Suprapubic skin (tissue), 4 donors: ENCODE data around the gene PPARGC1A. TPM values are rescaled to one million over a fixed set of nuclear protein-coding genes. Genes with fewer than 3 reads are reported as not detected.

Source experiments
- DNase-seq, 2 donors: peaks; one replicate each; pipeline ENCODE4 v3.0.0-alpha.2; 2019; ENCODE audit warnings: low spot score in 2 of 2
- H3K27ac ChIP-seq: fragments of 200-600 bp; sonication (generic); one replicate; pipeline ENCODE4 v1.5.1; 2019
- H3K27me3 ChIP-seq: fragments of 200-600 bp; sonication (generic); one replicate; pipeline ENCODE4 v1.5.1; 2019
- H3K36me3 ChIP-seq: fragments of 200-600 bp; sonication (generic); one replicate; pipeline ENCODE4 v1.5.1; 2019
- H3K4me1 ChIP-seq: fragments of 200-600 bp; sonication (generic); one replicate; pipeline ENCODE4 v1.5.1; 2019
- H3K4me3 ChIP-seq: fragments of 200-600 bp; sonication (generic); one replicate; pipeline ENCODE4 v1.5.1; 2019; ENCODE audit warnings: mild to moderate bottlenecking
- H3K9me3 ChIP-seq: fragments of 200-600 bp; sonication (generic); one replicate; pipeline ENCODE4 v1.5.1; 2019
- CTCF ChIP-seq, 2 donors: fragments of 200-600 bp in 1 of 2; fragments of 450-650 bp in 1 of 2; sonication (generic) in 1 of 2; IDR thresholded peaks; one replicate each; pipeline ENCODE4 v1.5.1; 2016 to 2019; ENCODE audit warnings: antibody characterized with exemption in 2 of 2, mild to moderate bottlenecking in 1 of 2, moderate library complexity in 1 of 2
- EP300 ChIP-seq: sonication (generic); formaldehyde crosslinking; IDR thresholded peaks from one replicate; pipeline ENCODE4 v1.6.1; 2017; ENCODE audit warnings: antibody characterized with exemption
- POLR2A ChIP-seq, 2 donors: fragments of 450-650 bp; IDR thresholded peaks; one replicate each; pipeline ENCODE4 v1.6.1; 2017; ENCODE audit warnings: antibody characterized with exemption in 2 of 2, mild to moderate bottlenecking in 2 of 2, moderate library complexity in 2 of 2
- POLR2AphosphoS5 ChIP-seq, 3 donors: sonication (generic); formaldehyde crosslinking; IDR thresholded peaks; one replicate each; pipeline ENCODE4 v1.6.1; 2017; ENCODE audit warnings: antibody characterized with exemption in 3 of 3
- WGBS: methylation state at CpG from one replicate; pipeline ENCODE4 v1.1.5; 2018; 5-methylcytosine and 5-hydroxymethylcytosine counted together
- total RNA-seq, 4 donors: library from RNA; depleted of rRNA; stranded (reverse); fragments of >200 nt; gene quantifications; one replicate each; pipeline ENCODE4 v1.1.0, GENCODE V29; 2016

PPARGC1A gene
- total RNA-seq, 4 donors from 2014 or later: 10.5 to 33.4 (median 13.2) TPM

GRCh38 chr4:23822181-23822580 is 67.7 kb downstream of the PPARGC1A start:
- no peak overlapping the region for H3K27ac ChIP-seq
- WGBS: 77% methylated on average over 1 of the region's 1 CpG
- TF ChIP-seq POLR2AphosphoS5 (IDR thresholded peaks at IDR 0.05): no peak
- no peak for TF ChIP-seq CTCF (IDR thresholded peaks at IDR 0.05)

GRCh38 chr4:23819041-23819511 is 70.8 kb downstream of the PPARGC1A start:
- Histone ChIP-seq H3K36me3 (no peaks in the 10 kb centered on the region), H3K4me3 (no peak overlapping the region), H3K27me3 (no peaks in the 10 kb centered on the region), H3K9me3 (no peaks in the 10 kb centered on the region), H3K27ac (no peak overlapping the region), H3K4me1 (no peaks in the 10 kb centered on the region)
- no peak for DNase-seq
- TF ChIP-seq POLR2AphosphoS5 (IDR thresholded peaks at IDR 0.05): no peak
- TF ChIP-seq EP300: no peak
- no peak for TF ChIP-seq POLR2A (IDR thresholded peaks at IDR 0.05)
- TF ChIP-seq CTCF (IDR thresholded peaks at IDR 0.05): no peak
- 80% methylated on average over 1 of the region's 1 CpG for WGBS

More at GRCh38 chr4:23822181-23822580, 67.7 kb downstream of the PPARGC1A start:
- DNase-seq: no peak
- no peaks in the 10 kb centered on the region for H3K36me3 ChIP-seq
- no peaks in the 10 kb centered on the region for H3K27me3 ChIP-seq
- no peaks in the 10 kb centered on the region for H3K4me1 ChIP-seq
- H3K9me3 ChIP-seq: no peaks in the 10 kb centered on the region
- no peak overlapping the region for H3K4me3 ChIP-seq

GRCh38 chr4:23818097-23818885 is 71.6 kb downstream of the PPARGC1A start:
- Histone ChIP-seq H3K4me3 (no peak overlapping the region), H3K27me3 (no peaks in the 10 kb centered on the region), H3K27ac (no peak overlapping the region), H3K36me3 (no peaks in the 10 kb centered on the region), H3K9me3 (no peaks in the 10 kb centered on the region), H3K4me1 (no peaks in the 10 kb centered on the region)
- WGBS: 58% methylated on average over 7 of the region's 7 CpGs
- no peak for DNase-seq
- TF ChIP-seq EP300: no peak
- no peak for TF ChIP-seq POLR2A (IDR thresholded peaks at IDR 0.05)
- no peak for TF ChIP-seq POLR2AphosphoS5 (IDR thresholded peaks at IDR 0.05)
- TF ChIP-seq CTCF (IDR thresholded peaks at IDR 0.05): no peak

GRCh38 chr4:23814996-23815660 is 74.7 kb downstream of the PPARGC1A start:
- peaks cover 4% of the 10 kb centered on the region for H3K36me3 ChIP-seq
- no peak overlapping the region for H3K4me3 ChIP-seq
- H3K27ac ChIP-seq: no peak overlapping the region
- TF ChIP-seq POLR2A (IDR thresholded peaks at IDR 0.05): no peak
- TF ChIP-seq EP300: no peak
- no peak for TF ChIP-seq POLR2AphosphoS5 (IDR thresholded peaks at IDR 0.05)
- no peak for TF ChIP-seq CTCF (IDR thresholded peaks at IDR 0.05)
- H3K9me3 ChIP-seq: no peaks in the 10 kb centered on the region
- H3K4me1 ChIP-seq: no peaks in the 10 kb centered on the region
- 81% methylated on average over 8 of the region's 8 CpGs for WGBS
- DNase-seq: no peak
- H3K27me3 ChIP-seq: no peaks in the 10 kb centered on the region

GRCh38 chr4:23814587-23814986 is 75.3 kb downstream of the PPARGC1A start:
- no peak overlapping the region for H3K27ac ChIP-seq
- no peaks in the 10 kb centered on the region for H3K9me3 ChIP-seq
- no peaks in the 10 kb centered on the region for H3K4me1 ChIP-seq
- no peak for TF ChIP-seq POLR2AphosphoS5 (IDR thresholded peaks at IDR 0.05)
- no peak for TF ChIP-seq CTCF (IDR thresholded peaks at IDR 0.05)
- TF ChIP-seq EP300: no peak
- TF ChIP-seq POLR2A (IDR thresholded peaks at IDR 0.05): no peak
- no peak for DNase-seq
- H3K4me3 ChIP-seq: no peak overlapping the region
- H3K27me3 ChIP-seq: no peaks in the 10 kb centered on the region
- WGBS: 86% methylated on average over 2 of the region's 2 CpGs
- peaks cover 4% of the 10 kb centered on the region for H3K36me3 ChIP-seq
